Kidney epithelial cell (primary cell): Measurements from ENCODE around the gene COL13A1. TPM values are rescaled to one million over a fixed set of nuclear protein-coding genes. Genes with fewer than 3 reads are reported as not detected.

Experiments
- DNase-seq: peaks from one replicate; pipeline ENCODE4 v3.0.0-alpha.2; 2010; ENCODE audit warnings: low read depth
- H3K27me3 ChIP-seq: 2 replicates; pipeline ENCODE4 v1.6.0; 2011; ENCODE audit warnings: low read length; ENCODE audit not compliant: control insufficient read depth, insufficient read depth
- H3K36me3 ChIP-seq: 2 replicates; pipeline ENCODE4 v1.5.1; 2011; ENCODE audit warnings: low read length; ENCODE audit not compliant: control insufficient read depth, insufficient read depth
- H3K4me3 ChIP-seq: 2 replicates; pipeline ENCODE4 v1.5.1; 2011; ENCODE audit warnings: low read depth, mild to moderate bottlenecking, control low read depth, low read length
- total RNA-seq: library from RNA; depleted of rRNA; stranded (reverse); fragments of >200 nt; gene quantifications from 2 replicates; pipeline ENCODE4 v1.2.3, GENCODE V29; 2015
- TF ChIP-seq, protein P1 (sequence below): IDR thresholded peaks from 2 replicates; pipeline ENCODE4 v1.5.1; 2011; ENCODE audit warnings: mild to moderate bottlenecking, moderate library complexity, low read length, control low read depth, inconsistent platforms; ENCODE audit not compliant: insufficient read depth, poor library complexity, severe bottlenecking

COL13A1 gene
- total RNA-seq, 1 donor from 2014 or later, result 1.7 TPM

GRCh38 chr10:69842882-69843281 lies 41.2 kb downstream of the COL13A1 start:
- TF ChIP-seq, protein P1, sequence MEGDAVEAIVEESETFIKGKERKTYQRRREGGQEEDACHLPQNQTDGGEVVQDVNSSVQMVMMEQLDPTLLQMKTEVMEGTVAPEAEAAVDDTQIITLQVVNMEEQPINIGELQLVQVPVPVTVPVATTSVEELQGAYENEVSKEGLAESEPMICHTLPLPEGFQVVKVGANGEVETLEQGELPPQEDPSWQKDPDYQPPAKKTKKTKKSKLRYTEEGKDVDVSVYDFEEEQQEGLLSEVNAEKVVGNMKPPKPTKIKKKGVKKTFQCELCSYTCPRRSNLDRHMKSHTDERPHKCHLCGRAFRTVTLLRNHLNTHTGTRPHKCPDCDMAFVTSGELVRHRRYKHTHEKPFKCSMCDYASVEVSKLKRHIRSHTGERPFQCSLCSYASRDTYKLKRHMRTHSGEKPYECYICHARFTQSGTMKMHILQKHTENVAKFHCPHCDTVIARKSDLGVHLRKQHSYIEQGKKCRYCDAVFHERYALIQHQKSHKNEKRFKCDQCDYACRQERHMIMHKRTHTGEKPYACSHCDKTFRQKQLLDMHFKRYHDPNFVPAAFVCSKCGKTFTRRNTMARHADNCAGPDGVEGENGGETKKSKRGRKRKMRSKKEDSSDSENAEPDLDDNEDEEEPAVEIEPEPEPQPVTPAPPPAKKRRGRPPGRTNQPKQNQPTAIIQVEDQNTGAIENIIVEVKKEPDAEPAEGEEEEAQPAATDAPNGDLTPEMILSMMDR, result no peak
- DNase-seq, result no peak
- no peaks in the 10 kb centered on the region for H3K27me3 ChIP-seq
- no peak overlapping the region for H3K4me3 ChIP-seq
- no peaks in the 10 kb centered on the region for H3K36me3 ChIP-seq

GRCh38 chr10:69843923-69844322 lies 42.2 kb downstream of the COL13A1 start:
- TF ChIP-seq, protein P1, result no peak
- no peak overlapping the region for H3K4me3 ChIP-seq
- no peak for DNase-seq
- H3K36me3 ChIP-seq, result no peaks in the 10 kb centered on the region
- H3K27me3 ChIP-seq, result no peaks in the 10 kb centered on the region

DNA sequence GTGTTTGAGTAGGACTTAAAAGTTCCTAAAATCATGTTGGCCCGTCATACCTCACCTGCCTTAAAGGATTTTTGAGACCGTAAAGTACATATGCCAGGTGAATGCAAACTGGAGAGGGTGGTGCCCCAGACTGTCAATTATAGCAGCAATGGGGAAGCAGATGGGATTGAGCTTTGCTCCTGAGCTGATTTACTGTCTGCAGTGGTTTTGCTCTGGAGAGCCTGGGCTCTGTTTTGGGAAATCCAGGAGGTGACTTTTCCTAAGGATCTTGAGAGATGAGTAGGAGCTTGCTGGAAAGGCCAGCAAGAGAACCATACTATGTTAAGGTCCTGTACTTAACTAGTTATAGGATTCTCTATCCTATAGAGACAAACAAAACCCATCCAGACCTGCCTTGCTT lies 43.0 kb downstream of the COL13A1 start:
- H3K36me3 ChIP-seq, result no peaks in the 10 kb centered on the region
- DNase-seq, result no peak
- no peak overlapping the region for H3K4me3 ChIP-seq
- TF ChIP-seq, protein P1, result no peak
- H3K27me3 ChIP-seq, result no peaks in the 10 kb centered on the region

DNA sequence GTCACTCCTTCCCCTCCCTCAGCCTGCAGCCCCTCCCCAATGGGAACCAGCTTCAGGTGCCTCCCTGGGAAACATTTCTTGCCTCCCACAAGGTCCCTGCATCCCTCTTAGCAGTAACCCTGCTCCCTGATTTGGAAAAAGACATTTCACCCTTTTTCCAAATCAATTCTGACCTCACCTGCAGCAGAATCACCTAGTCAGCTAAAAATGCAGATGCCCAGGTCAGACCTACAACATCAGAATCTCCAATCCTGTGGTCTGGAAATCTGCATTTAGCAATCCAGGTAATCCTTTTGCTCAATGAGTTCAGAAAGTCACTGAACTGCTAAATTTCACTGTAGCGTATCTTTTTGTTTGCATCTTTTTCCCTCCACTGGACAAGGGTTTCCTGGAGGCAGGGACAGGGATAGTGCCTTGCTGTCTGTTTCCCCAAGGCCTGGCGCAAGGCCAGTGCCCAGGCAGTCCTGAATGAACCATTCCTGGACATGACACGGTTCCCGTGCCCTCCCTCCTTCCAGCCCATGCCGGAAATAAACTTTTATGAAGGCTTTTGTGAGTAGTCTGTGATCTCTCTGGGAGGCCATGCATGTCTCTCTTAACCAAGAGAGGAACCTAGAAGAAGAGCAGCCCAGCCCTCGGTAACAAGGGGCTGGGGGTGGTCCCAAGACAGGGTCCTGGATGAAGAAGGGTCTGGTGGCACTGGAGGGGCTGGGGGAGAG lies 44.0 kb downstream of the COL13A1 start:
- H3K4me3 ChIP-seq, result no peak overlapping the region
- TF ChIP-seq, protein P1, result no peak
- no peaks in the 10 kb centered on the region for H3K27me3 ChIP-seq
- H3K36me3 ChIP-seq, result no peaks in the 10 kb centered on the region
- DNase-seq, result peak; percentile 68

DNA sequence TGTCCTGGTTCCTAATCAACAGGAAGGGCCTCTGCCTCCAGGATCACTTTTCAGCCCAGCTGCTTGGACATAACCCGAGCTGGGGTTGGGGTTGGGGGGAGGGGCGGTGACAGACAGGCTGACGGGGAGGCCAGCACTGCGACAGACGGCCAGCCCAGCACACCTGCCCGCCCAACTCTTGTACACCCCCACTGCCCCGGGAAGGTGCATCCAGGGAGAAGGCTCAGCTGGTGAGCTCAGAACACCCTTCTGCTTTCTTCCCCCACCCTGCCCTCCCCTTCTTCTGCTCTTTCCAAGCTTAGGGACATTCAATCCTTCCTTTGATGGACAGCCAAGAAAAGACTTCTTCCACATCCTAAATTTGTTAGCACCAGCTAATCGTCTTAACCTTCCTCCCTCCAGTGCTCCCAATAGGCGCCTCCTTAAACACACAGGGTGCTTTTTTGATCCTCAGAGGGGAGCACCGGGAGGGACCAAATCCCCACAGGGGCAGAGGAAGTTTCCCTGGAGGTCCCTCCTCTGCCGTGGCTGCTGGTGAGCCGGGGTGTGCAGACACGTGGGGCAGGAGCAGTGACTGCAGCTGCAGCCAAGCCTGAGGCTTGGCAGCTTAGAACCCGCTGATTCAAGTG lies 44.7 kb downstream of the COL13A1 start:
- no peak overlapping the region for H3K4me3 ChIP-seq
- H3K36me3 ChIP-seq, result no peaks in the 10 kb centered on the region
- no peaks in the 10 kb centered on the region for H3K27me3 ChIP-seq
- TF ChIP-seq, protein P1, result no peak
- DNase-seq, result no peak
